Immature natural killer cell (primary cell): Measurements from ENCODE around the gene CPA3. TPM values are rescaled to one million over a fixed set of nuclear protein-coding genes. Genes with fewer than 3 reads are reported as not detected.

Source experiments
- DNase-seq, 3 donors: peaks; one replicate each; pipeline ENCODE4 v3.0.0; 2022; ENCODE audit warnings: mixed read lengths in 1 of 3
- H3K27ac Mint-ChIP-seq, 6 donors: one replicate each; pipeline ENCODE4 v1.8.0; 2020; ENCODE audit warnings: mixed read lengths in 6 of 6, mild to moderate bottlenecking in 5 of 6, inconsistent platforms in 4 of 6, moderate library complexity in 3 of 6
- H3K27me3 Mint-ChIP-seq, 3 donors: one replicate each; pipeline ENCODE4 v1.8.0; 2020 to 2021; ENCODE audit warnings: low read depth in 3 of 3, mild to moderate bottlenecking in 3 of 3, mixed read lengths in 3 of 3, moderate library complexity in 3 of 3, inconsistent platforms in 1 of 3
- H3K36me3 Mint-ChIP-seq, 3 donors: one replicate each; pipeline ENCODE4 v1.8.0; 2020; ENCODE audit warnings: mixed read lengths in 3 of 3, inconsistent platforms in 2 of 3, mild to moderate bottlenecking in 2 of 3
- H3K4me1 Mint-ChIP-seq, 2 donors: one replicate each; pipeline ENCODE4 v1.8.0; 2020; ENCODE audit warnings: inconsistent platforms in 2 of 2, mild to moderate bottlenecking in 2 of 2, mixed read lengths in 2 of 2, moderate library complexity in 1 of 2
- H3K4me3 Mint-ChIP-seq, 5 donors: one replicate each; pipeline ENCODE4 v1.8.0; 2020; ENCODE audit warnings: mild to moderate bottlenecking in 5 of 5, mixed read lengths in 5 of 5, inconsistent platforms in 3 of 5, moderate library complexity in 3 of 5
- H3K9me3 Mint-ChIP-seq, 6 donors: one replicate each; pipeline ENCODE4 v1.8.0; 2020; ENCODE audit warnings: mild to moderate bottlenecking in 6 of 6, mixed read lengths in 6 of 6, inconsistent platforms in 4 of 6, moderate library complexity in 3 of 6
- polyA plus RNA-seq, 3 donors: library from polyadenylated mRNA; unstranded; fragments of 300-500 nt; fragmentation: Illumina TruSeq; gene quantifications; one replicate each; pipeline ENCODE4 v1.2.3, GENCODE V29; 2021

Gene CPA3
- polyA plus RNA-seq, 3 donors from 2014 or later, result 0.32 TPM; not detected in 2

- no peak overlapping the region for H3K27ac Mint-ChIP-seq
- H3K9me3 Mint-ChIP-seq, result no peaks in the 10 kb centered on the region
- no peaks in the 10 kb centered on the region for H3K36me3 Mint-ChIP-seq
- H3K4me3 Mint-ChIP-seq, result no peak overlapping the region
- no peaks in the 10 kb centered on the region for H3K4me1 Mint-ChIP-seq
- no peak for DNase-seq
- peaks cover 1 to 6% (median 6%) of the 10 kb centered on the region in 3 donors for H3K27me3 Mint-ChIP-seq
Observed at GRCh38 chr3:148845756-148846395, 19.2 kb upstream of the CPA3 start.

GRCh38 chr3:148847351-148847750, 17.7 kb upstream of the CPA3 start:
- DNase-seq, result no peak
- Mint-ChIP-seq H3K9me3 (no peaks in the 10 kb centered on the region), H3K4me1 (no peaks in the 10 kb centered on the region), H3K27ac (no peak overlapping the region), H3K36me3 (no peaks in the 10 kb centered on the region), H3K4me3 (no peak overlapping the region), H3K27me3 (peaks cover 1 to 7% (median 5%) of the 10 kb centered on the region in 3 donors)

- no peak overlapping the region for H3K27ac Mint-ChIP-seq
- no peak overlapping the region for H3K4me3 Mint-ChIP-seq
- no peak for DNase-seq
- no peaks in the 10 kb centered on the region for H3K9me3 Mint-ChIP-seq
- H3K27me3 Mint-ChIP-seq, result peaks cover 1 to 8% (median 4%) of the 10 kb centered on the region in 3 donors
- no peaks in the 10 kb centered on the region for H3K4me1 Mint-ChIP-seq
- H3K36me3 Mint-ChIP-seq, result no peaks in the 10 kb centered on the region
Observed at GRCh38 chr3:148848410-148848809, 16.7 kb upstream of the CPA3 start.

GRCh38 chr3:148852271-148852992, 12.7 kb upstream of the CPA3 start:
- Mint-ChIP-seq H3K4me3 (no peak overlapping the region), H3K9me3 (no peaks in the 10 kb centered on the region), H3K27ac (no peak overlapping the region), H3K36me3 (no peaks in the 10 kb centered on the region), H3K27me3 (peaks cover 0 to 10% (median 6%) of the 10 kb centered on the region in 3 donors), H3K4me1 (no peaks in the 10 kb centered on the region)
- no peak for DNase-seq

GRCh38 chr3:148853076-148853475, 12.0 kb upstream of the CPA3 start:
- no peaks in the 10 kb centered on the region for H3K4me1 Mint-ChIP-seq
- H3K9me3 Mint-ChIP-seq, result no peaks in the 10 kb centered on the region

GRCh38 chr3:148854061-148854460, 11.0 kb upstream of the CPA3 start:
- peaks cover 0 to 10% (median 6%) of the 10 kb centered on the region in 3 donors for H3K27me3 Mint-ChIP-seq
- no peak overlapping the region for H3K4me3 Mint-ChIP-seq
- no peak for DNase-seq
- no peaks in the 10 kb centered on the region for H3K4me1 Mint-ChIP-seq
- H3K36me3 Mint-ChIP-seq, result no peaks in the 10 kb centered on the region
- H3K27ac Mint-ChIP-seq, result no peak overlapping the region
- H3K9me3 Mint-ChIP-seq, result no peaks in the 10 kb centered on the region

More at GRCh38 chr3:148853076-148853475, 12.0 kb upstream of the CPA3 start:
- Mint-ChIP-seq H3K27me3 (peaks cover 0 to 10% (median 6%) of the 10 kb centered on the region in 3 donors), H3K4me3 (no peak overlapping the region), H3K27ac (no peak overlapping the region), H3K36me3 (no peaks in the 10 kb centered on the region)
- DNase-seq, result no peak

- no peaks in the 10 kb centered on the region for H3K4me1 Mint-ChIP-seq
- H3K27me3 Mint-ChIP-seq, result peaks cover 0 to 5% (median 2%) of the 10 kb centered on the region in 3 donors
- H3K9me3 Mint-ChIP-seq, result no peaks in the 10 kb centered on the region
- H3K27ac Mint-ChIP-seq, result no peak overlapping the region
- H3K36me3 Mint-ChIP-seq, result no peaks in the 10 kb centered on the region
- DNase-seq, result no peak
- H3K4me3 Mint-ChIP-seq, result no peak overlapping the region
Observed at GRCh38 chr3:148856384-148856783, 8.7 kb upstream of the CPA3 start.

GRCh38 chr3:148857316-148857715, 7.8 kb upstream of the CPA3 start:
- Mint-ChIP-seq H3K4me3 (no peak overlapping the region), H3K36me3 (no peaks in the 10 kb centered on the region), H3K9me3 (no peaks in the 10 kb centered on the region), H3K4me1 (no peaks in the 10 kb centered on the region), H3K27ac (no peak overlapping the region), H3K27me3 (peaks cover 2 to 3% (median 3%) of the 10 kb centered on the region in 3 donors)
- no peak for DNase-seq

- Mint-ChIP-seq H3K9me3 (no peaks in the 10 kb centered on the region), H3K4me1 (no peaks in the 10 kb centered on the region), H3K27ac (no peak overlapping the region), H3K4me3 (no peak overlapping the region), H3K36me3 (no peaks in the 10 kb centered on the region), H3K27me3 (peaks cover 0 to 6% (median 3%) of the 10 kb centered on the region in 3 donors)
- DNase-seq, result peak; percentile 3 to 17 (median 11)
Observed at GRCh38 chr3:148861277-148861869, 3.7 kb upstream of the CPA3 start.

- peaks cover 0 to 5% (median 4%) of the 10 kb centered on the region in 3 donors for H3K27me3 Mint-ChIP-seq
- H3K36me3 Mint-ChIP-seq, result no peaks in the 10 kb centered on the region
- H3K4me1 Mint-ChIP-seq, result no peaks in the 10 kb centered on the region
- no peak overlapping the region for H3K4me3 Mint-ChIP-seq
- no peaks in the 10 kb centered on the region for H3K9me3 Mint-ChIP-seq
- no peak for DNase-seq
- no peak overlapping the region for H3K27ac Mint-ChIP-seq
Observed at GRCh38 chr3:148863297-148863696, 1.8 kb upstream of the CPA3 start.

- H3K4me3 Mint-ChIP-seq, result no peak overlapping the region
- no peaks in the 10 kb centered on the region for H3K4me1 Mint-ChIP-seq
- peaks cover 0 to 5% (median 4%) of the 10 kb centered on the region in 3 donors for H3K27me3 Mint-ChIP-seq
- H3K27ac Mint-ChIP-seq, result no peak overlapping the region
- no peak for DNase-seq
- no peaks in the 10 kb centered on the region for H3K9me3 Mint-ChIP-seq
- H3K36me3 Mint-ChIP-seq, result no peaks in the 10 kb centered on the region
Observed at GRCh38 chr3:148863814-148864213, 1.3 kb upstream of the CPA3 start.

- Mint-ChIP-seq H3K27ac (no peak overlapping the region), H3K27me3 (peaks cover 0 to 5% (median 4%) of the 10 kb centered on the region in 3 donors), H3K4me1 (no peaks in the 10 kb centered on the region), H3K36me3 (no peaks in the 10 kb centered on the region), H3K9me3 (no peaks in the 10 kb centered on the region), H3K4me3 (no peak overlapping the region)
- DNase-seq, result no peak
Observed at GRCh38 chr3:148866261-148866660, 1.2 kb downstream of the CPA3 start.

- DNase-seq, result no peak
- no peak overlapping the region for H3K4me3 Mint-ChIP-seq
- no peaks in the 10 kb centered on the region for H3K36me3 Mint-ChIP-seq
- H3K9me3 Mint-ChIP-seq, result no peaks in the 10 kb centered on the region
- H3K27me3 Mint-ChIP-seq, result no peaks in the 10 kb centered on the region
- H3K4me1 Mint-ChIP-seq, result no peaks in the 10 kb centered on the region
- no peak overlapping the region for H3K27ac Mint-ChIP-seq
Observed at GRCh38 chr3:148873270-148873927, 8.3 kb downstream of the CPA3 start.

- no peak for DNase-seq
- H3K36me3 Mint-ChIP-seq, result no peaks in the 10 kb centered on the region
- H3K4me1 Mint-ChIP-seq, result no peaks in the 10 kb centered on the region
- H3K9me3 Mint-ChIP-seq, result no peaks in the 10 kb centered on the region
- no peaks in the 10 kb centered on the region for H3K27me3 Mint-ChIP-seq
- no peak overlapping the region for H3K4me3 Mint-ChIP-seq
- H3K27ac Mint-ChIP-seq, result no peak overlapping the region
Observed at GRCh38 chr3:148873977-148874376, 8.9 kb downstream of the CPA3 start.
